GM23248 (cell line): Measurements from ENCODE around the gene MMP11. TPM values are rescaled to one million over a fixed set of nuclear protein-coding genes. Genes with fewer than 3 reads are reported as not detected.

ENCODE experiments used
- DNase-seq: peaks from one replicate; pipeline ENCODE4 v3.0.0-alpha.2; 2015
- H2AFZ ChIP-seq: fragments of 200-600 bp; sonication (generic); 2 replicates; pipeline ENCODE4 v1.6.1; 2016; ENCODE audit warnings: antibody characterized with exemption
- H3F3A ChIP-seq: fragments of 200-600 bp; sonication (generic); 2 replicates; pipeline ENCODE4 v1.6.1; 2016; ENCODE audit warnings: mild to moderate bottlenecking, antibody characterized with exemption, mixed run types; ENCODE audit not compliant: insufficient read depth
- H3K27ac ChIP-seq: fragments of 200-600 bp; sonication (generic); 2 replicates; pipeline ENCODE4 v1.5.1; 2016; ENCODE audit warnings: mild to moderate bottlenecking
- H3K27me3 ChIP-seq: fragments of 200-600 bp; sonication (generic); replicated peaks from 2 replicates; pipeline ENCODE4 v1.6.1; 2016; ENCODE audit warnings: mild to moderate bottlenecking; ENCODE audit not compliant: insufficient read depth
- H3K36me3 ChIP-seq: fragments of 200-600 bp; sonication (generic); 2 replicates; pipeline ENCODE4 v1.6.1; 2016; ENCODE audit warnings: low read depth, mild to moderate bottlenecking
- H3K4me1 ChIP-seq: fragments of 200-600 bp; sonication (generic); 2 replicates; pipeline ENCODE4 v1.6.1; 2016; ENCODE audit warnings: mild to moderate bottlenecking; ENCODE audit not compliant: insufficient read depth
- H3K4me2 ChIP-seq: fragments of 200-600 bp; sonication (generic); one replicate; pipeline ENCODE4 v1.6.1; 2016; ENCODE audit warnings: mild to moderate bottlenecking; ENCODE audit not compliant: unreplicated experiment
- H3K4me3 ChIP-seq: fragments of 200-600 bp; sonication (generic); 2 replicates; pipeline ENCODE4 v1.5.1; 2016; ENCODE audit warnings: mild to moderate bottlenecking
- H3K79me2 ChIP-seq: fragments of 200-600 bp; sonication (generic); 2 replicates; pipeline ENCODE4 v1.6.1; 2016; ENCODE audit warnings: mild to moderate bottlenecking; ENCODE audit not compliant: insufficient read depth
- H3K9ac ChIP-seq: fragments of 200-600 bp; sonication (generic); 2 replicates; pipeline ENCODE4 v1.6.1; 2016; ENCODE audit warnings: mild to moderate bottlenecking
- H3K9me2 ChIP-seq: fragments of 200-600 bp; sonication (generic); 2 replicates; pipeline ENCODE4 v1.6.1; 2016; ENCODE audit warnings: mixed run types, mild to moderate bottlenecking, moderate library complexity; ENCODE audit not compliant: insufficient read depth
- H3K9me3 ChIP-seq: fragments of 200-600 bp; sonication (generic); one replicate; pipeline ENCODE4 v1.6.1; 2017; ENCODE audit warnings: low read depth
- H4K20me1 ChIP-seq: fragments of 200-600 bp; sonication (generic); 2 replicates; pipeline ENCODE4 v1.6.0; 2016; ENCODE audit not compliant: insufficient read depth
- EZH2 ChIP-seq: fragments of 200-600 bp; sonication (generic); IDR thresholded peaks from 2 replicates; pipeline ENCODE4 v1.6.1; 2018; ENCODE audit warnings: antibody characterized with exemption, mild to moderate bottlenecking; ENCODE audit not compliant: insufficient read depth, poor library complexity, severe bottlenecking
- EZH2phosphoT487 ChIP-seq: fragments of 200-600 bp; sonication (generic); IDR thresholded peaks from 2 replicates; pipeline ENCODE4 v1.6.1; 2018; ENCODE audit warnings: antibody characterized with exemption, moderate library complexity, mild to moderate bottlenecking, low read depth; ENCODE audit not compliant: insufficient read depth
- WGBS, 2 experiments: methylation state at CpG; one replicate each; pipeline ENCODE4 v1.1.6; 2015 to 2017; ENCODE audit warnings: low lambda C conversion rate in 2 of 2, low coverage in 1 of 2; ENCODE audit errors: missing lambda C conversion rate in 2 of 2; 5-methylcytosine and 5-hydroxymethylcytosine counted together
- in situ Hi-C: fragments of 300-500 bp; cut with MboI; formaldehyde crosslinking; loops from 2 replicates; pipeline ENCODE4 v1.15.0; 2020
- polyA plus RNA-seq: library from polyadenylated mRNA; unstranded; fragments of >200 nt; fragmentation: Nextera tagmentation; extraction: Ambion mirVana; gene quantifications from 2 replicates; pipeline ENCODE4 v1.2.1, GENCODE V29; 2016
- total RNA-seq: library from RNA; depleted of rRNA; stranded (reverse); fragments of >200 nt; shearing (Covaris generic); gene quantifications from 2 replicates; pipeline ENCODE4 v1.2.3, GENCODE V29; 2014

MMP11 gene
- total and polyA plus RNA-seq, 2 experiments from 2014 or later, result 1.3 to 2.9 TPM

DNA sequence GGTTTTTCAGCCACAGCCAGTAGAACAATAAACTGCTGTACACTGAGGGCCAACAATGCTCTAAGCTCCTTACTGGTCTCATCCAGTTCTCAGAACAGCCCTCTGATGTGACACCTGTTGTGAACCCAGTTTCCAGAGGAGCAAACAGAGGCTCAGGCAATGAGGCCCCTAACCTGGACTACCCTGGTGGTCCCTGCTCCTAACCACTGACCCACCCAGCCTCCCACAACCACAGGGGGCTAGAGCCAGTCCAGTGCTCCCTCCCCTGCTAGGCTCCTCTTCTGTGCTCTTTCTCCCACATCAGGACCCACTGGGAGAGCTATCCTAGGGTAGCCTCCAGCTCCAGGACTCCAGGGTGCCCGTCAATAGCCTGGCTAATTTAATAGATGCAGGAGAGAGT is 10.1 kb downstream of the MMP11 start:
- Histone ChIP-seq H3K36me3 (no peaks in the 10 kb centered on the region), H3K9me2 (no peaks in the 10 kb centered on the region), H3K27me3 (no peaks in the 10 kb centered on the region), H3F3A (peaks cover 3% of the 10 kb centered on the region; the same call in 1 of the 2 replicates), H3K4me2 (no peak overlapping the region), H3K27ac (no peak overlapping the region), H3K4me3 (no peak overlapping the region), H3K79me2 (peaks cover 4% of the 10 kb centered on the region), H4K20me1 (no peaks in the 10 kb centered on the region), H3K9me3 (no peaks in the 10 kb centered on the region), H2AFZ (no peak overlapping the region), H3K9ac (no peak overlapping the region), H3K4me1 (peaks cover 19% of the 10 kb centered on the region)
- in situ Hi-C loops, result no loop called here
- WGBS, 2 experiments, result 72 to 82% methylated on average over 1 of the region's 1 CpG
- DNase-seq, result no peak
- no peak for TF ChIP-seq EZH2phosphoT487
- TF ChIP-seq EZH2, result no peak

DNA sequence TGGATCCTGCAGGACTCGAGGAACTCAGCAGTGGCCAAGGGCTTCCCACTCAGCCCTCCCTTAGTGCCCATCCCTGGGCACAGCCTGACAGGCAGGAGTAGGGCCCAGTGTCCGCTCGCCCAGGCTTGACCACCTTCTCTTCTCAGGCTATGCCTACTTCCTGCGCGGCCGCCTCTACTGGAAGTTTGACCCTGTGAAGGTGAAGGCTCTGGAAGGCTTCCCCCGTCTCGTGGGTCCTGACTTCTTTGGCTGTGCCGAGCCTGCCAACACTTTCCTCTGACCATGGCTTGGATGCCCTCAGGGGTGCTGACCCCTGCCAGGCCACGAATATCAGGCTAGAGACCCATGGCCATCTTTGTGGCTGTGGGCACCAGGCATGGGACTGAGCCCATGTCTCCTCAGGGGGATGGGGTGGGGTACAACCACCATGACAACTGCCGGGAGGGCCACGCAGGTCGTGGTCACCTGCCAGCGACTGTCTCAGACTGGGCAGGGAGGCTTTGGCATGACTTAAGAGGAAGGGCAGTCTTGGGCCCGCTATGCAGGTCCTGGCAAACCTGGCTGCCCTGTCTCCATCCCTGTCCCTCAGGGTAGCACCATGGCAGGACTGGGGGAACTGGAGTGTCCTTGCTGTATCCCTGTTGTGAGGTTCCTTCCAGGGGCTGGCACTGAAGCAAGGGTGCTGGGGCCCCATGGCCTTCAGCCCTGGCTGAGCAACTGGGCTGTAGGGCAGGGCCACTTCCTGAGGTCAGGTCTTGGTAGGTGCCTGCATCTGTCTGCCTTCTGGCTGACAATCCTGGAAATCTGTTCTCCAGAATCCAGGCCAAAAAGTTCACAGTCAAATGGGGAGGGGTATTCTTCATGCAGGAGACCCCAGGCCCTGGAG is 10.9 kb downstream of the MMP11 start:
- Histone ChIP-seq H3K9me3 (no peaks in the 10 kb centered on the region), H3K36me3 (no peaks in the 10 kb centered on the region), H3F3A (peaks cover 3% of the 10 kb centered on the region; the same call in 1 of the 2 replicates), H3K4me2 (no peak overlapping the region), H3K9me2 (no peaks in the 10 kb centered on the region), H4K20me1 (no peaks in the 10 kb centered on the region), H2AFZ (no peak overlapping the region), H3K9ac (no peak overlapping the region), H3K27ac (no peak overlapping the region), H3K27me3 (no peaks in the 10 kb centered on the region), H3K4me1 (peaks cover 26% of the 10 kb centered on the region), H3K4me3 (no peak overlapping the region), H3K79me2 (peaks cover 12% of the 10 kb centered on the region)
- 82% methylated on average over 13 to 15 of the region's 15 CpGs for WGBS, 2 experiments
- DNase-seq, result no peak
- in situ Hi-C loops, result no loop called here
- TF ChIP-seq EZH2 (no peak), EZH2phosphoT487 (no peak)

DNA sequence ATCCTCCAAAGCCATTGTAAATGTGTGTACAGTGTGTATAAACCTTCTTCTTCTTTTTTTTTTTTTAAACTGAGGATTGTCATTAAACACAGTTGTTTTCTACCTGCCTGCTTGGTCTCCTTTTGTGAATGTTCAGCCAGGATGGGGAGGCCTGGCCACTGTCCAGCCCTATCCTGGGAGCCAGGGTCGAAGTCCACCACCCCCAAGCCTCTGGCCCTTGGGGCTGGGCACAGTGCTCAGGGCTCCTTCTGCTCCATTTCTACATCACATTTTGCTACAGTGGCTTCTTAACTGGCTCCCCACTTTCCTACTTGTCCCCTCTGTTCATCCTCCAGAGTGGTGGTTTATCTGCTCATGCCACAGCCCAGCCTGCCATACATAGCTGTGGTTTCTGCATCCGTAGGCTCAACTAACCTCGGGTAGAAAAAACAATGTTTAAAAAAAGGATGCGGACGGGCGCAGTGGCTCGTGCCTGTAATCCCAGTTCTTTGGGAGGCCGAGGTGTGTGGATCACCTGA is 11.6 kb downstream of the MMP11 start:
- 80 to 87% methylated on average over 8 of the region's 8 CpGs for whole genome bisulfite sequencing, 2 experiments
- DNase-seq, result no peak
- H3K4me2 ChIP-seq, result no peak overlapping the region
- H4K20me1 ChIP-seq, result peaks cover 3% of the 10 kb centered on the region; the same call in 1 of the 2 replicates
- no peaks in the 10 kb centered on the region for H3K9me2 ChIP-seq
- no peak overlapping the region for H2AFZ ChIP-seq
- TF ChIP-seq EZH2 (no peak), EZH2phosphoT487 (no peak)
- peaks cover 3% of the 10 kb centered on the region; the same call in 1 of the 2 replicates for H3F3A ChIP-seq
- peaks cover 20% of the 10 kb centered on the region for H3K79me2 ChIP-seq
- no peaks in the 10 kb centered on the region for H3K27me3 ChIP-seq
- H3K36me3 ChIP-seq, result no peaks in the 10 kb centered on the region
- no peak overlapping the region for H3K27ac ChIP-seq
- no peaks in the 10 kb centered on the region for H3K9me3 ChIP-seq
- in situ Hi-C loops, result no loop called here
- no peak overlapping the region for H3K4me3 ChIP-seq
- H3K4me1 ChIP-seq, result peaks cover 26% of the 10 kb centered on the region
- H3K9ac ChIP-seq, result no peak overlapping the region

DNA sequence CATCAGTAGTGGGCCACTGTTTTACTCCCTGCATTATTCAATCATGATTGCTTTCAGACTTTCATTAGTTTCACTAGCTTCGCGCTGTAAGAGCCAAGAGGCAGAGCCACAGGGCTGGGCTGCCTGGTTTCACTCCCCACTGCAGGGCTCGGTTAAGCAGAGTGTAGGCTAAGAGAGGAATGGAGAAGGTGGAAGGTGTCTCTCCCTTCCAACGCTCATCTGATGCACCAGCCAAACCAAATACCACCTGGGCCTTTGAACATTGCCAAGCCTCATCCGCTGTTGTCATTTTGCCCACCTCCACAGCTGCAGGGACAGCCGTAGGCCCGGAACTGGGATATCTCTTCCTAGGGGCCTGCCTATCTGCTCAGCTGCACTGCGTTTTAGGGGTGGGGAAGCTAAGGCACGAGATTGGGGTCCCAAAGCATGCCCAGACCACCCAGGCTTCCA is 13.6 kb downstream of the MMP11 start:
- 14 to 16% methylated on average over 9 of the region's 9 CpGs for WGBS, 2 experiments
- peaks cover 32% of the 10 kb centered on the region for H3K4me1 ChIP-seq

More for the DNA sequence above, 13.6 kb downstream of the MMP11 start:
- TF ChIP-seq EZH2phosphoT487, result no peak
- TF ChIP-seq EZH2, result no peak
- DNase-seq, result no peak
- Histone ChIP-seq H3K9me3 (no peaks in the 10 kb centered on the region), H3K27ac (peak overlapping the region; percentile 98), H3K27me3 (no peaks in the 10 kb centered on the region), H3F3A (peaks cover 9% of the 10 kb centered on the region), H3K4me2 (peak overlapping the region; percentile 89), H4K20me1 (peaks cover 12% of the 10 kb centered on the region; the same call in 1 of the 2 replicates), H3K36me3 (no peaks in the 10 kb centered on the region), H3K4me3 (peak overlapping the region; percentile 93), H3K9me2 (no peaks in the 10 kb centered on the region), H3K79me2 (peaks cover 40% of the 10 kb centered on the region), H3K9ac (peak overlapping the region; percentile 99), H2AFZ (peak overlapping the region; percentile 87)
- in situ Hi-C loops, result no loop called here
